Measurements from ENCODE around the gene FBXL19.

Gene FBXL19

GRCh38 chr16:30947859-30948666 lies 24.7 kb downstream of the FBXL19 start:
- DNase-seq = peak; percentile 91

GRCh38 chr16:30948667-30949649 lies 25.6 kb downstream of the FBXL19 start, which contains the start of gene ORAI3:
Gene ORAI3 (plus strand): TSS chr16:30949068. CDS start chr16:30949290, 222 bp downstream.
- DNase-seq = peak; percentile 46

- peak; percentile 84 for DNase-seq
Measured at GRCh38 chr16:30949650-30950515, 26.5 kb downstream of the FBXL19 start.

GRCh38 chr16:30950516-30951065 lies 27.2 kb downstream of the FBXL19 start:
- DNase-seq = no peak

GRCh38 chr16:30951193-30951592 lies 27.8 kb downstream of the FBXL19 start:
- no peak for DNase-seq

- DNase-seq = no peak
Measured at GRCh38 chr16:30951750-30952149, 28.4 kb downstream of the FBXL19 start.

- DNase-seq = no peak
Measured at GRCh38 chr16:30953111-30953510, 29.7 kb downstream of the FBXL19 start.

- DNase-seq = peak; percentile 54
Measured at GRCh38 chr16:30953511-30954124, 30.2 kb downstream of the FBXL19 start.

GRCh38 chr16:30954993-30955392 lies 31.6 kb downstream of the FBXL19 start:
- DNase-seq = no peak

GRCh38 chr16:30956601-30957455 lies 33.5 kb downstream of the FBXL19 start:
- peak; percentile 68 for DNase-seq

GRCh38 chr16:30957456-30958174 lies 34.2 kb downstream of the FBXL19 start, which contains the start of gene SETD1A:
Gene SETD1A (plus strand): TSS chr16:30957754. CDS start chr16:30958732, 978 bp downstream.
- DNase-seq = peak; percentile 78

GRCh38 chr16:30958175-30959079 lies 35.1 kb downstream of the FBXL19 start:
- no peak for DNase-seq

- DNase-seq = no peak
Measured at GRCh38 chr16:30961384-30961783, 38.0 kb downstream of the FBXL19 start.

- no peak for DNase-seq
Measured at GRCh38 chr16:30963925-30964511, 40.6 kb downstream of the FBXL19 start.

- DNase-seq = no peak
Measured at GRCh38 chr16:30964574-30965226, 41.3 kb downstream of the FBXL19 start.

GRCh38 chr16:30965436-30965835 lies 42.1 kb downstream of the FBXL19 start:
- DNase-seq = no peak

GRCh38 chr16:30966033-30966619 lies 42.8 kb downstream of the FBXL19 start:
- DNase-seq = no peak
